K562 (cell line): Measurements from ENCODE around the gene NUBP2. TPM values are rescaled to one million over a fixed set of nuclear protein-coding genes. Genes with fewer than 3 reads are reported as not detected.

Experiments used
- BCOR ChIP-seq: fragments of 450-650 bp; IDR thresholded peaks from 2 replicates; pipeline ENCODE4 v1.6.1; 2016
- CHD1 ChIP-seq: fragments of 200-600 bp; sonication (generic); IDR thresholded peaks from one replicate; pipeline ENCODE4 v1.6.1; 2012; ENCODE audit warnings: mild to moderate bottlenecking, moderate library complexity, low read length, inconsistent platforms
- DDX20 ChIP-seq: fragments of 450-650 bp; IDR thresholded peaks from 2 replicates; pipeline ENCODE4 v1.6.1; 2016; ENCODE audit warnings: missing genetic modification characterization, low read depth, mild to moderate bottlenecking, missing compliant biosample characterization, moderate library complexity
- ELF2 ChIP-seq: fragments of 250-450 bp; sonication (Bioruptor Pico); IDR thresholded peaks from 2 replicates; pipeline ENCODE4 v1.5.0; 2021; ENCODE audit warnings: mild to moderate bottlenecking
- ELK3 ChIP-seq: fragments of 450-650 bp; formaldehyde crosslinking; IDR thresholded peaks from 2 replicates; pipeline ENCODE4 v1.4.0; 2020; ENCODE audit warnings: mild to moderate bottlenecking
- EP400 ChIP-seq: fragments of 450-650 bp; IDR thresholded peaks from 2 replicates; pipeline ENCODE4 v1.6.1; 2017; ENCODE audit warnings: antibody characterized with exemption, mild to moderate bottlenecking, moderate library complexity
- ETV6 ChIP-seq, 3 experiments: fragments of 150-350 bp in 1 of 3; sonication (generic) in 1 of 3; formaldehyde crosslinking in 1 of 3; IDR thresholded peaks; 2 replicates each; pipeline versions ENCODE4 v1.6.1 to v1.8.0; 2014 to 2022; ENCODE audit warnings: borderline replicate concordance in 2 of 3, low read depth in 2 of 3, antibody characterized with exemption in 1 of 3, low read length in 1 of 3, mild to moderate bottlenecking in 1 of 3, missing genetic modification reagents in 1 of 3
- HDAC1 ChIP-seq, 2 experiments: fragments of 450-650 bp; IDR thresholded peaks; 2 replicates each; pipeline ENCODE4 v1.6.1; 2016 to 2017; ENCODE audit warnings: inconsistent platforms in 1 of 2, mild to moderate bottlenecking in 1 of 2, moderate library complexity in 1 of 2
- HMGN3 ChIP-seq: IDR thresholded peaks from 2 replicates; pipeline ENCODE4 v1.6.1; 2011; ENCODE audit warnings: borderline replicate concordance, low read depth, mild to moderate bottlenecking, mixed read lengths, low read length; ENCODE audit not compliant: insufficient read length; ENCODE audit errors: extremely low read depth
- ILF3 ChIP-seq: fragments of 450-650 bp; IDR thresholded peaks from 2 replicates; pipeline ENCODE4 v1.6.1; 2018; ENCODE audit warnings: antibody characterized with exemption, mild to moderate bottlenecking, moderate library complexity, borderline replicate concordance
- KAT7 ChIP-seq: sonication (generic); formaldehyde crosslinking; IDR thresholded peaks from 2 replicates; pipeline ENCODE4 v1.8.0; 2022; ENCODE audit warnings: missing genetic modification reagents, mild to moderate bottlenecking, borderline replicate concordance
- KLF1 ChIP-seq: fragments of 450-650 bp; IDR thresholded peaks from 2 replicates; pipeline ENCODE4 v1.6.1; 2016; ENCODE audit warnings: missing genetic modification characterization, missing compliant biosample characterization
- MYNN ChIP-seq, 2 experiments: sonication (generic); formaldehyde crosslinking in 1 of 2; IDR thresholded peaks; 2 replicates each; pipeline versions ENCODE4 v1.5.0 to v1.6.1; 2016 to 2020; ENCODE audit warnings: antibody characterized with exemption in 1 of 2, missing genetic modification reagents in 1 of 2
- PKNOX1 ChIP-seq: fragments of 450-650 bp; IDR thresholded peaks from 2 replicates; pipeline ENCODE4 v1.6.1; 2016
- POLR2A ChIP-seq: fragments of 450-650 bp; conservative IDR thresholded peaks from 2 replicates; pipeline ENCODE4 v1.6.1; 2016
- POLR2G ChIP-seq: fragments of 200-400 bp; formaldehyde crosslinking; IDR thresholded peaks from 2 replicates; pipeline ENCODE4 v1.6.1; 2017; ENCODE audit warnings: low read depth, mild to moderate bottlenecking, antibody characterized with exemption, low read length, moderate library complexity
- RBFOX2 ChIP-seq: fragments of 200-400 bp; formaldehyde crosslinking; IDR thresholded peaks from 2 replicates; pipeline ENCODE4 v1.6.1; 2017; ENCODE audit warnings: low read depth, mild to moderate bottlenecking, low read length, moderate library complexity
- SAP30 ChIP-seq: fragments of 200-600 bp; sonication (generic); IDR thresholded peaks from 2 replicates; pipeline ENCODE4 v1.6.1; 2012; ENCODE audit warnings: borderline replicate concordance, low read depth, mild to moderate bottlenecking, moderate library complexity, low read length, control low read depth, inconsistent platforms; ENCODE audit not compliant: insufficient read depth, poor library complexity, severe bottlenecking
- SIN3B ChIP-seq: fragments of 450-650 bp; IDR thresholded peaks from 2 replicates; pipeline ENCODE4 v1.6.1; 2017; ENCODE audit warnings: low read depth, mild to moderate bottlenecking, moderate library complexity
- TAF1 ChIP-seq: IDR thresholded peaks from 2 replicates; pipeline ENCODE4 v1.6.1; 2011; ENCODE audit warnings: mild to moderate bottlenecking, low read length, moderate library complexity; ENCODE audit not compliant: insufficient read depth, control insufficient read depth, severe bottlenecking; ENCODE audit errors: extremely low read depth
- TFAP4 ChIP-seq: sonication (generic); formaldehyde crosslinking; IDR thresholded peaks from 2 replicates; pipeline ENCODE4 v1.8.0; 2022; ENCODE audit warnings: missing genetic modification reagents, mild to moderate bottlenecking, moderate library complexity, borderline replicate concordance
- ZBTB7A ChIP-seq: IDR thresholded peaks from 2 replicates; pipeline ENCODE4 v1.6.1; 2011; ENCODE audit warnings: low read depth, mild to moderate bottlenecking, low read length, moderate library complexity, borderline replicate concordance; ENCODE audit not compliant: control insufficient read depth
- ZC3H4 ChIP-seq: sonication (generic); formaldehyde crosslinking; IDR thresholded peaks from 2 replicates; pipeline ENCODE4 v1.9.0; 2021; ENCODE audit warnings: missing genetic modification reagents, borderline replicate concordance
- ZEB2 ChIP-seq: fragments of 450-650 bp; IDR thresholded peaks from 2 replicates; pipeline ENCODE4 v1.6.1; 2016
- ZFX ChIP-seq: sonication (generic); formaldehyde crosslinking; IDR thresholded peaks from 2 replicates; pipeline ENCODE4 v1.8.0; 2022; ENCODE audit warnings: mild to moderate bottlenecking, missing genetic modification reagents, moderate library complexity
- polyA plus RNA-seq, 8 experiments: library from polyadenylated mRNA; depleted of rRNA in 4 of 8; stranded (reverse) in 5 of 8; unstranded in 3 of 8; fragments of >200 nt; fragmentation: Nextera tagmentation in 2 of 8; fragmentation: Illumina TruSeq in 1 of 8; extraction: Ambion mirVana in 2 of 8; extraction: Trizol in 1 of 8; gene quantifications; 2 replicates each; pipeline versions ENCODE4 v1.2.1 to v1.2.3, GENCODE V29; 2011 to 2014; ENCODE audit warnings: inconsistent platforms in 1 of 8, missing spikeins in 1 of 8
- total RNA-seq, 7 experiments: library from RNA; depleted of rRNA in 6 of 7; stranded (reverse); fragments of >200 nt in 6 of 7; fragmentation: Illumina TruSeq in 2 of 7; extraction: Trizol in 2 of 7; gene quantifications; 2 replicates each; pipeline versions ENCODE4 v1.2.1 to v1.2.3, GENCODE V29; 2011 to 2021; ENCODE audit warnings: low replicate concordance in 1 of 7

The NUBP2 gene
- total and polyA plus RNA-seq, 9 of the 15 experiments (the other 6 are each of a cell fraction or from before 2014, with no cell fraction given), result 1.8 to 115 (median 24.0) TPM

- TF ChIP-seq HDAC1 (IDR thresholded peaks at IDR 0.05), result peak in 1 of 2 experiments; percentile 26; a peak in 2 of 4 replicates
- peak; percentile 21 for TF ChIP-seq CHD1
- no peak for TF ChIP-seq ZEB2
- peak; percentile 59 for TF ChIP-seq POLR2A
- peak; percentile 64 for TF ChIP-seq POLR2G
- TF ChIP-seq TAF1, result no peak
- TF ChIP-seq ZFX (CRISPR knock-in tag), result peak; percentile 39; the same call in 1 of the 2 replicates
- no peak for TF ChIP-seq DDX20 (tag)
- TF ChIP-seq KAT7, result peak; percentile 67; the same call in 1 of the 2 replicates
- peak; percentile 80 for TF ChIP-seq SAP30
- 0 out of 2 replicates have a peak, but pooled peaks have one; percentile 26 for TF ChIP-seq RBFOX2
- TF ChIP-seq ELK3 (CRISPR knock-in tag), result no peak
- 0 out of 2 replicates have a peak, but pooled peaks have one; percentile 24 for TF ChIP-seq ZC3H4
- no peak for TF ChIP-seq BCOR
- TF ChIP-seq MYNN (IDR thresholded peaks at IDR 0.05), result 0 out of 2 replicates have a peak, but pooled peaks have one; percentile 16
- no peak for TF ChIP-seq MYNN (CRISPR knock-in tag; IDR thresholded peaks at IDR 0.05)
- TF ChIP-seq TFAP4 (CRISPR knock-in tag), result 0 out of 2 replicates have a peak, but pooled peaks have one; percentile 25
- 0 out of 2 replicates have a peak, but pooled peaks have one; percentile 21 for TF ChIP-seq ILF3
- TF ChIP-seq SIN3B, result peak; percentile 86
- peak; percentile 41; the same call in 1 of the 2 replicates for TF ChIP-seq PKNOX1
- no peak for TF ChIP-seq EP400
- no peak; the same call in 1 of the 2 replicates for TF ChIP-seq ZBTB7A
- peak; percentile 21 for TF ChIP-seq HMGN3
- TF ChIP-seq ETV6 (IDR thresholded peaks at IDR 0.05; ENCODE audit: borderline replicate concordance in 1 of 2, low read depth in 2 of 2, low read length in 1 of 2), result no peak
- TF ChIP-seq ETV6 (CRISPR knock-in tag; IDR thresholded peaks at IDR 0.05; ENCODE audit: borderline replicate concordance), result no peak
- TF ChIP-seq ELF2, result 0 out of 2 replicates have a peak, but pooled peaks have one; percentile 49
- 0 out of 2 replicates have a peak, but pooled peaks have one; percentile 31 for TF ChIP-seq KLF1 (tag)
Observed at GRCh38 chr16:1781758-1782407, 877 bp upstream of the NUBP2 start (continued).
